HepG2 (cell line): ENCODE data around the gene CTTNBP2NL. TPM values are rescaled to one million over a fixed set of nuclear protein-coding genes. Genes with fewer than 3 reads are reported as not detected.

Source experiments
- ATF7 ChIP-seq, 2 experiments: fragments of 450-650 bp in 1 of 2; sonication (generic) in 1 of 2; formaldehyde crosslinking in 1 of 2; IDR thresholded peaks; 2 replicates each; pipeline versions ENCODE4 v1.4.0 to v1.6.1; 2016 to 2020; ENCODE audit warnings: antibody characterized with exemption in 1 of 2, mild to moderate bottlenecking in 1 of 2, missing genetic modification reagents in 1 of 2
- BCLAF1 ChIP-seq: fragments of 450-650 bp; IDR thresholded peaks from 2 replicates; pipeline ENCODE4 v1.6.1; 2017; ENCODE audit warnings: mild to moderate bottlenecking
- KDM6A ChIP-seq: IDR thresholded peaks from 2 replicates; pipeline ENCODE4 v1.6.1; 2016; ENCODE audit warnings: low read depth
- KLF11 ChIP-seq: IDR thresholded peaks from 2 replicates; pipeline ENCODE4 v1.6.1; 2016; ENCODE audit warnings: missing compliant biosample characterization
- NFAT5 ChIP-seq: sonication (generic); formaldehyde crosslinking; IDR thresholded peaks from 2 replicates; pipeline ENCODE4 v1.4.0; 2020; ENCODE audit warnings: missing genetic modification reagents
- NR2F1 ChIP-seq, 2 experiments: fragments of 450-650 bp in 1 of 2; formaldehyde crosslinking in 1 of 2; IDR thresholded peaks; 2 replicates each; pipeline versions ENCODE4 v1.5.0 to v1.6.1; 2016 to 2020; ENCODE audit warnings: mild to moderate bottlenecking in 1 of 2, missing compliant biosample characterization in 1 of 2, missing genetic modification reagents in 1 of 2, moderate library complexity in 1 of 2
- STAT6 ChIP-seq: sonication (generic); formaldehyde crosslinking; IDR thresholded peaks from 2 replicates; pipeline ENCODE4 v1.4.0; 2020; ENCODE audit warnings: missing genetic modification reagents, mild to moderate bottlenecking, borderline replicate concordance
- TFAP4 ChIP-seq: sonication (generic); IDR thresholded peaks from 2 replicates; pipeline ENCODE4 v1.6.1; 2016; ENCODE audit warnings: low read depth, borderline replicate concordance
- ZNF18 ChIP-seq: sonication (generic); formaldehyde crosslinking; IDR thresholded peaks from 2 replicates; pipeline ENCODE4 v1.8.0; 2022; ENCODE audit warnings: mild to moderate bottlenecking, missing genetic modification reagents; ENCODE audit not compliant: insufficient replicate concordance
- ZNF180 ChIP-seq: sonication (generic); formaldehyde crosslinking; IDR thresholded peaks from 2 replicates; pipeline ENCODE4 v1.4.0; 2020; ENCODE audit warnings: low read depth, missing genetic modification reagents, borderline replicate concordance
- ZNF263 ChIP-seq: sonication (generic); formaldehyde crosslinking; IDR thresholded peaks from 2 replicates; pipeline ENCODE4 v1.4.0; 2020; ENCODE audit warnings: missing genetic modification reagents
- ZNF567 ChIP-seq: sonication (generic); formaldehyde crosslinking; IDR thresholded peaks from 2 replicates; pipeline ENCODE4 v1.8.1; 2023; ENCODE audit warnings: mild to moderate bottlenecking, missing genetic modification reagents, borderline replicate concordance
- ZNF781 ChIP-seq: sonication (generic); formaldehyde crosslinking; IDR thresholded peaks from 2 replicates; pipeline ENCODE4 v1.5.1; 2020; ENCODE audit warnings: borderline replicate concordance, mild to moderate bottlenecking, missing genetic modification reagents; ENCODE audit errors: not compliant biosample characterization
- polyA plus RNA-seq, 8 experiments: library from polyadenylated mRNA; depleted of rRNA in 3 of 8; stranded (reverse) in 7 of 8; unstranded in 1 of 8; fragments of >200 nt; fragmentation: Illumina TruSeq in 4 of 8; extraction: Trizol in 4 of 8; gene quantifications; 2 replicates each; pipeline versions ENCODE4 v1.2.1 to v1.2.3, GENCODE V29; 2011 to 2016; ENCODE audit warnings: low read depth in 4 of 8, missing spikeins in 1 of 8, mixed read lengths in 1 of 8; ENCODE audit not compliant: insufficient read depth in 1 of 8
- total RNA-seq, 5 experiments: library from RNA; depleted of rRNA; stranded (reverse); fragments of >200 nt; fragmentation: Illumina TruSeq; extraction: Trizol; gene quantifications; 2 replicates each; pipeline ENCODE4 v1.2.3, GENCODE V29; 2016; ENCODE audit warnings: low read depth in 1 of 5

CTTNBP2NL gene
- total and polyA plus RNA-seq, 2 of the 13 experiments (the other 11 are each of a cell fraction or from before 2014, with no cell fraction given) = 2.1 to 4.1 TPM

GRCh38 chr1:112390775-112391602 lies 5.0 kb upstream of the CTTNBP2NL start (continued):
- TF ChIP-seq NR2F1 (CRISPR knock-in tag; IDR thresholded peaks at IDR 0.05) (no peak), ZNF567 (CRISPR knock-in tag) (no peak), KDM6A (no peak), ZNF263 (no peak), STAT6 (CRISPR knock-in tag) (no peak), TFAP4 (no peak), ZNF781 (CRISPR knock-in tag) (no peak), ATF7 (IDR thresholded peaks at IDR 0.05) (no peak), ATF7 (CRISPR knock-in tag; IDR thresholded peaks at IDR 0.05) (no peak), ZNF180 (CRISPR knock-in tag) (no peak), NFAT5 (CRISPR knock-in tag) (no peak), BCLAF1 (no peak), ZNF18 (CRISPR knock-in tag) (no peak), KLF11 (CRISPR knock-in tag) (peak; percentile 23; the same call in 1 of the 2 replicates)
